Bronchial epithelial cell (primary cell): ENCODE data around the gene UMODL1. TPM values are rescaled to one million over a fixed set of nuclear protein-coding genes. Genes with fewer than 3 reads are reported as not detected.

ENCODE experiments used
- DNase-seq: peaks from one replicate; pipeline ENCODE4 v3.0.0-alpha.2; 2010; ENCODE audit warnings: low read depth
- FAIRE-seq: peaks from 2 replicates; lab custom pipeline; 2011; peaks lifted over from hg19 to GRCh38; lab: Jason Lieb, UNC
- H3K27me3 ChIP-seq: 2 replicates; pipeline ENCODE4 v1.5.1; 2011; ENCODE audit warnings: low read length; ENCODE audit not compliant: control insufficient read depth, insufficient read depth
- H3K36me3 ChIP-seq: 2 replicates; pipeline ENCODE4 v1.5.1; 2011; ENCODE audit warnings: low read length; ENCODE audit not compliant: control insufficient read depth, insufficient read depth
- H3K4me3 ChIP-seq: 2 replicates; pipeline ENCODE4 v1.5.1; 2011; ENCODE audit warnings: mild to moderate bottlenecking, low read depth, low read length, control low read depth
- total RNA-seq: library from RNA; depleted of rRNA; stranded (reverse); fragments of >200 nt; gene quantifications from 2 replicates; pipeline ENCODE4 v1.2.1, GENCODE V29; 2014
- TF ChIP-seq, protein P1 (sequence below): IDR thresholded peaks from 2 replicates; pipeline ENCODE4 v1.5.1; 2011; ENCODE audit warnings: mild to moderate bottlenecking, moderate library complexity, low read length, control low read depth, inconsistent platforms; ENCODE audit not compliant: insufficient read depth, severe bottlenecking

The UMODL1 gene
- total RNA-seq, 1 donor from 2014 or later = not detected

GRCh38 chr21:42120101-42120902 is 49.2 kb downstream of the UMODL1 start:
- Histone ChIP-seq H3K36me3 (no peaks in the 10 kb centered on the region), H3K27me3 (peaks cover 19% of the 10 kb centered on the region), H3K4me3 (no peak overlapping the region)
- TF ChIP-seq, protein P1, sequence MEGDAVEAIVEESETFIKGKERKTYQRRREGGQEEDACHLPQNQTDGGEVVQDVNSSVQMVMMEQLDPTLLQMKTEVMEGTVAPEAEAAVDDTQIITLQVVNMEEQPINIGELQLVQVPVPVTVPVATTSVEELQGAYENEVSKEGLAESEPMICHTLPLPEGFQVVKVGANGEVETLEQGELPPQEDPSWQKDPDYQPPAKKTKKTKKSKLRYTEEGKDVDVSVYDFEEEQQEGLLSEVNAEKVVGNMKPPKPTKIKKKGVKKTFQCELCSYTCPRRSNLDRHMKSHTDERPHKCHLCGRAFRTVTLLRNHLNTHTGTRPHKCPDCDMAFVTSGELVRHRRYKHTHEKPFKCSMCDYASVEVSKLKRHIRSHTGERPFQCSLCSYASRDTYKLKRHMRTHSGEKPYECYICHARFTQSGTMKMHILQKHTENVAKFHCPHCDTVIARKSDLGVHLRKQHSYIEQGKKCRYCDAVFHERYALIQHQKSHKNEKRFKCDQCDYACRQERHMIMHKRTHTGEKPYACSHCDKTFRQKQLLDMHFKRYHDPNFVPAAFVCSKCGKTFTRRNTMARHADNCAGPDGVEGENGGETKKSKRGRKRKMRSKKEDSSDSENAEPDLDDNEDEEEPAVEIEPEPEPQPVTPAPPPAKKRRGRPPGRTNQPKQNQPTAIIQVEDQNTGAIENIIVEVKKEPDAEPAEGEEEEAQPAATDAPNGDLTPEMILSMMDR = no peak
- DNase-seq (peak; percentile 38), FAIRE-seq (no peak)

DNA sequence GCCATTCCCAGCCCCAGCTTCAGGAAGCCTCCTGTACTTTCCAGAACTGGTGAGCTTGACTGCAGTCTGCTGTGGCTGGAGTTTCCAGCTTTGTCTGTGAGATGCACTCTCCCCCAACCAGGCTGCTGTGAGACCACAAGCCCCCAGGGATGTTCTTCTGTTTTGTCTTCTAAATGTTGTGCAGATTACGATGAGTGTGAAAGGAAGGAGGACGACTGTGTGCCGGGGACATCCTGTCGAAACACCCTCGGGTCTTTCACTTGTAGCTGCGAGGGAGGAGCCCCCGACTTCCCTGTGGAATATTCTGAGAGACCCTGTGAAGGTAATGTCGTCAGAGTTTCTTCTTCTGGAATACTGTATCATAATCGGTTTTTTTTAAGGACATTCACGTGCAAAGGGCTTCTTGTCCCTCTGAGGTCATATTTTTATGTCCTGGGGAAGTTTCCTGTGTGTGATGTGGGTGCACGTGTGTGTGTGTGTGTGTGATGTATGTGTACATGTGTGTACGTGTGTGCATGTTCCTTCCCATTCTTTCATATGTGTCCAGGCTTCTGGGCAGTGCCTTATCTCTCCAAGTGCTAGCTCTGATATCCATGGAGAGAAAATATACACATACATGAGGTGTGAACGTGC is 49.9 kb downstream of the UMODL1 start:
- peaks cover 17% of the 10 kb centered on the region for H3K27me3 ChIP-seq
- H3K36me3 ChIP-seq = no peaks in the 10 kb centered on the region
- DNase-seq = no peak
- H3K4me3 ChIP-seq = no peak overlapping the region
- FAIRE-seq = no peak
- TF ChIP-seq, protein P1 = no peak

DNA sequence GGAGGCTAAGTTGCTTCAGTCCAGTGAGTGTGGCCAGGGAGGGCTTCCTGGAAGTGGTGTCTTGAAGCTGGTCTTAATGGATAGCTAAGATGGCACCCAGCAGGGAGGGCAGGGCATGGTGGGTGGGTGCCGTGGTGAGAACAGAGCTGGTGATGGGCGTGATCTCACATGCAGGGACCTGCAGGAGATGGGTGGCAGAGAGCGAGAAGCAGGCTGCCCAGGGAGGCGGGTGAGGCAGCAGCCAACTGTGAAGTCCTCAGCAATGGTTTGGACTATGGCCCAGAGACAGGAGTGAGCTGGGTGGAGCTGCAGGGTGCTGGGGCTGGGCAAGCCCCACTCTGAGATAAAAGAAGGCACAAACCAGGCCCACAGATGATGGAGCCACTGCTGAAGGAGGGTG is 50.7 kb downstream of the UMODL1 start:
- FAIRE-seq (peak; percentile 18), DNase-seq (peak; percentile 57)
- no peaks in the 10 kb centered on the region for H3K36me3 ChIP-seq
- no peak overlapping the region for H3K4me3 ChIP-seq
- TF ChIP-seq, protein P1 = no peak
- peaks cover 19% of the 10 kb centered on the region for H3K27me3 ChIP-seq

DNA sequence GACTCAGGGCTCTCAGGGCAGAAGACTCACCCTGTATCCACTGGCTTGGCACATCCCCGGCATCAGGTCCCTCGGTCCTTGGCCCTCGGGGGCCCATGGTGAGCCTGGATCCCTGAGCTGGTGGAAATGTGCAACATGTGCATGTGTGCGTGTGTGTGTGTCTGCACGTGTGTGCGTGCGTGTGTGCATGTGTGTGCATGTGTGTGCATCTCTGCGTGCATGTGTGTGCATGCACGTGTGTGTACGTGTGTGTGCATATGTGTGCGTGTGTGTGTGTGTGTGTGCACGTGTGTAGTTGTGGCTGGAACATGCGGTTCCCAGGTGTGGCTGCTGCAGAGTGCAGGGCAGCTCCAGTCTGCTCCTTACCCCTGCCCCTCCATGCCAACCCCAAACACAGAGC is 51.3 kb downstream of the UMODL1 start:
- H3K4me3 ChIP-seq = no peak overlapping the region
- FAIRE-seq = peak; percentile 88
- H3K27me3 ChIP-seq = peaks cover 22% of the 10 kb centered on the region
- H3K36me3 ChIP-seq = no peaks in the 10 kb centered on the region
- TF ChIP-seq, protein P1 = no peak
- DNase-seq = no peak

DNA sequence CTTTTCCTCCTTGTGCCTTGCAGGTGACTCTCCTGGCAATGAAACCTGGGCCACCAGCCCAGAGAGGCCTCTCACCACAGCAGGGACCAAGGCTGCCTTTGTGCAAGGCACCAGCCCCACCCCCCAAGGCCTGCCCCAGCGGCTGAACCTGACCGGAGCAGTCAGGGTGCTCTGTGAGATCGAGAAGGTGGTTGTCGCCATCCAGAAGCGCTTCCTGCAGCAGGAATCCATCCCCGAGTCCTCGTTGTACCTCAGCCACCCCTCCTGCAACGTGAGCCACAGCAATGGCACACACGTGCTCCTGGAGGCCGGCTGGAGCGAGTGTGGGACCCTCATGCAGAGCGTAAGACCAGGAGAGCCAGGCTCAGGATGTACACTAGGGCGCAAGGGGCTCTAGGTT is 51.7 kb downstream of the UMODL1 start:
- Histone ChIP-seq H3K4me3 (no peak overlapping the region), H3K36me3 (no peaks in the 10 kb centered on the region), H3K27me3 (peaks cover 22% of the 10 kb centered on the region)
- FAIRE-seq (no peak), DNase-seq (no peak)
- TF ChIP-seq, protein P1 = no peak
